Adrenal gland (tissue), 5 donors: ENCODE results near the gene MICOS13.

Experiments used
- CTCF ChIP-seq, 6 experiments: fragments of 450-650 bp in 4 of 6; fragments of 200-600 bp in 2 of 6; sonication (generic) in 1 of 6; IDR thresholded peaks; 1 replicate in 5 of 6; 2 replicates in 1 of 6; pipeline versions ENCODE4 v1.5.1 to v1.8.0; 2016 to 2021; ENCODE audit warnings: antibody characterized with exemption in 6 of 6, mild to moderate bottlenecking in 2 of 6, moderate library complexity in 1 of 6
- POLR2A ChIP-seq, 2 donors: fragments of 450-650 bp; IDR thresholded peaks; one replicate each; pipeline ENCODE4 v1.6.1; 2017; ENCODE audit warnings: antibody characterized with exemption in 2 of 2, mild to moderate bottlenecking in 2 of 2, moderate library complexity in 1 of 2
- donor health status: DM: no; HTN: no; CAD: no.

- no peak for TF ChIP-seq CTCF (IDR thresholded peaks at IDR 0.05)
- TF ChIP-seq POLR2A (IDR thresholded peaks at IDR 0.05), result no peak
Measured at GRCh38 chr19:5686326-5686646, 6.0 kb upstream of the MICOS13 start.
